Fibroblast of mammary gland (primary cell): ENCODE measurements around the gene NCSTN.
A peak's percentile ranks its signal among the peaks of the same experiment; 100 is the strongest.

ENCODE experiments used
- DNase-seq: peaks from one replicate; pipeline ENCODE4 v3.0.0-alpha.2; 2010; ENCODE audit warnings: low read depth
- H3K4me3 ChIP-seq: 2 replicates; pipeline ENCODE4 v1.5.1; 2011; ENCODE audit warnings: low read depth, mild to moderate bottlenecking, low read length, moderate library complexity; ENCODE audit not compliant: control insufficient read depth
- TF ChIP-seq, protein P1 (sequence below): conservative IDR thresholded peaks from 2 replicates; pipeline ENCODE4 v1.5.1; 2011; ENCODE audit warnings: low read depth, low read length, inconsistent platforms; ENCODE audit not compliant: control insufficient read depth, insufficient read depth

NCSTN gene

DNA sequence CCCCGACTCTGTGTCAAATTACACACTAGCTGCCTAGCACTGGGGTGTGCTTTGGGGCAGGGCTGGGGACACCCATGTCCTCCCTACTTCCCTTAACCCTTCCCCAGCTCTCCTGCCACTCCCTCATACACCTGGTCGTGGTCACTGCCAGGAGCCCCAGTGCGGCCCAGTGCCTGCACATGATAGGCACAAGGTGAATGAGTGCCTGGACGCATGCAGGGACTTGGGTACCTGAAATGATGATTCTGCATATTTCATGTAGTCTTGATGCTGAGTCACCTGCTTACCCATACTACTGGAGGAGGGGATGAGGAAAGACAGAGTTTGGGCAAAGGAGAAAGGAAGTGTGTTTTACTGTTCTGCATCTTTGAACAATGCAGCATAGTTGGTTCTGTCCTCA, 55.6 kb downstream of the NCSTN start:
- H3K4me3 ChIP-seq, result no peak overlapping the region
- DNase-seq, result no peak
- TF ChIP-seq, protein P1, sequence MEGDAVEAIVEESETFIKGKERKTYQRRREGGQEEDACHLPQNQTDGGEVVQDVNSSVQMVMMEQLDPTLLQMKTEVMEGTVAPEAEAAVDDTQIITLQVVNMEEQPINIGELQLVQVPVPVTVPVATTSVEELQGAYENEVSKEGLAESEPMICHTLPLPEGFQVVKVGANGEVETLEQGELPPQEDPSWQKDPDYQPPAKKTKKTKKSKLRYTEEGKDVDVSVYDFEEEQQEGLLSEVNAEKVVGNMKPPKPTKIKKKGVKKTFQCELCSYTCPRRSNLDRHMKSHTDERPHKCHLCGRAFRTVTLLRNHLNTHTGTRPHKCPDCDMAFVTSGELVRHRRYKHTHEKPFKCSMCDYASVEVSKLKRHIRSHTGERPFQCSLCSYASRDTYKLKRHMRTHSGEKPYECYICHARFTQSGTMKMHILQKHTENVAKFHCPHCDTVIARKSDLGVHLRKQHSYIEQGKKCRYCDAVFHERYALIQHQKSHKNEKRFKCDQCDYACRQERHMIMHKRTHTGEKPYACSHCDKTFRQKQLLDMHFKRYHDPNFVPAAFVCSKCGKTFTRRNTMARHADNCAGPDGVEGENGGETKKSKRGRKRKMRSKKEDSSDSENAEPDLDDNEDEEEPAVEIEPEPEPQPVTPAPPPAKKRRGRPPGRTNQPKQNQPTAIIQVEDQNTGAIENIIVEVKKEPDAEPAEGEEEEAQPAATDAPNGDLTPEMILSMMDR, result no peak

DNA sequence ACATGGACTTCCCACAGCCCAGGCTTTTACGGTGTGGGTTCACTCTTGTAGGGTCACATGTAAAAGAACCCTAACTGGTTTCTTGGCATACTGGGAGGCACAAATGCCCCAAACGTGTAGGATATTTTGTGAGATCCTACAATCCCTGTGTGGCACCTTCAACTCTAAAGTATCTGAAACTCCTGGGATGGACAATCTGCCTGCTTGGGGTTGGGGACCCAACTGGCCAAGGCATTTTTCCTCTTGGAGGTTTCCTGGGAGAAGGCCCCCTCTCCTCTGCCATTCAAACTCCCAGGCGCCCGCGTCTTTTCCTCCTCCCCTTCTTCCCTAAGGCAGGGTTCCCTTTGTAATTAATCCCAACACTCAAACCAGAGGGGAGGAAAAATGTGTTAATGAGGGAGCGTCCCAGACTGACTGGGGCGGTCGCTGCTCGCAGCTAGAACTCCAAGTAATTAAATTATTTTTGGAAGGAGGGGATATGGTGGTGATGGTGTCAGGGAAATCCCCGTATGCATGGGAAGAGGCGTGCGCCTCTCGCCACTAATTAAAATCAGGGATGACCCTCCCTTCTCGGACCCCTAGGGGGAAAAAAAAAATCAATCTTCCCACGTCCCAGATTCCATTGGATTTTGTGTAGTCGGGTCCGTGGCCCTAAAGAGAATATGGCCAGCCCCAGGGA, 56.5 kb downstream of the NCSTN start:
- H3K4me3 ChIP-seq, result no peak overlapping the region
- DNase-seq, result no peak
- TF ChIP-seq, protein P1, result no peak

DNA sequence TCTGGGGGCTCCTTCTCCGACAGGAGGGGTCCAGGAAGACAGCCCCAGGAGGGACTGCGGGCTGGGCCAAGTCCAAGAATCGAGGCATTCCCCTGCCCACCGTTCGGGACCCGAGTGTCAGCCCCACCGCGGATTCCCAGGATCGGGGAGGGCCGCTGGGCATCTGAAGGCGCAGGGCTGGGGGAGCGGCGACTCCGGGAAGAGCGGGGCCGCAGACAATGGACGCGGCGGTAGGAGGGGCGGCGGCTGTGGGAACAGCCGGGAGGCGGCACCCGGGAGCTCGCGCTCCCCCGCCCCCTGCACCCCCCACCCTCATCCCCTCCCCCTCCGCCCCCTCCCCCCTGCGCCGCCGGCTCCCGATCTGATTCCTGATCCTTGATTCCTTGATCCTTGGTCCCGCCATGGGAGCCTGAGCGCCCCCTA, 57.1 kb downstream of the NCSTN start, which contains the start of gene VANGL2:
Gene VANGL2 (plus strand): TSS at position 342 of the 423 bp plus-strand sequence. CDS start 15,274 bp downstream, outside the sequence.
- TF ChIP-seq, protein P1, result no peak
- DNase-seq, result peak; percentile 5
- no peak within 1 kb of the TSS for H3K4me3 ChIP-seq

DNA sequence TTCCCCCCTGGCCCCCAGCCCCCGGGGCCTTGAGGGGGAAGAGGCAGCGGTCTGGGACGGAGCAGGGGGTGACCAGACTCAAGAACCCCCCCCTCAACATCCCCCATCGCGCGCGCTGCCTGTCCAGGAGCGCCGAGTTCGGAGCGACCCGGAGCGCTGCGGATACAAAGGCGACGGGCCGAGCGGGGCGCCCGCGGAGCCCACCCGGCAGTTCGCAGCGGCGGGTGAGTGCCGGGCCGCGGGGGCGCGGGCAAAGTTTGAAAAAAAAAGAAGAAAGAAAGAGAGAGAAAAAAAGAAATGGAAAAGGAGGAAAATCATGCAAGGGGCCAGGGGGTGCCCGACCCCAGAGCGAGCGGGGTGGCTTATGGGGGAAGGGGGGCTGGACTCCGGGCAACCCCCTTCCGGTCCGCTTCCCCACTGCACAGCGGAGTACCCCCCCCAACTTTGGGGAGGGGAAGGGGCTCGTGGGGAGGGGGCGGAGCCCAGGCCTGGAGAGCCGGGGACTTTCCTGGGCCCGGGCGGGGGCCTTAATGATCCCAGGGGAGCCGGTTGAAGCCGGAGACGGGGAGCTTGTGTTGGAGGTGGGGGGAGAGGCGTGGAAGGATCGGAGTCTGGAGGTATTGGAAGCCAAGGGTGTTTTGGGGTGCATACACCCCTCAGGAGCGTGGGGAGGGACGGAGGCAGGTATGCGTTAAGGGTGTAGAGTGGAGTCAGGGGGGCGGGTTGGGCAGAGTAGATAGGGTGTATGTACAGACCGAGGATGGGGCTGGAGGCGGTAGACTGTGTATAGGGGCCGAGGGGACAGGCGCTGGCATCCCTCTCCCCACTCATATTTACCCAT, 57.7 kb downstream of the NCSTN start:
- TF ChIP-seq, protein P1, result no peak
- no peak for DNase-seq
- no peak overlapping the region for H3K4me3 ChIP-seq

DNA sequence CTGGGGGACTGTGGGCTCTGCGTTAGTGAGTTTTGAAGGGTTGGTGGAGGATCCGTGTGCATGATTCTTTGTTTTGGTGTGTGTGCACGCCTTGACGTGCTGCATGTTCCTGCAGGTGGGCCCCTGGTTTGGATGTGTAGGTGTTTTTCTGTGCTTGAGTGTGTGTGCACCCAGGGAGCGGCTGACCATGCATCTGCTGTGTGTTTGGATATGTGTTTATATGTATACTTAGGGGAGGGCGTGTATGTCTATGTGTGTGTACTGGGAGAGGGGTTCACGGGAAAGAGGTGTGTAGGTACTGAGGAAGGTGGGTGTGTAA, 58.3 kb downstream of the NCSTN start:
- no peak for DNase-seq
- no peak overlapping the region for H3K4me3 ChIP-seq
- TF ChIP-seq, protein P1, result no peak

DNA sequence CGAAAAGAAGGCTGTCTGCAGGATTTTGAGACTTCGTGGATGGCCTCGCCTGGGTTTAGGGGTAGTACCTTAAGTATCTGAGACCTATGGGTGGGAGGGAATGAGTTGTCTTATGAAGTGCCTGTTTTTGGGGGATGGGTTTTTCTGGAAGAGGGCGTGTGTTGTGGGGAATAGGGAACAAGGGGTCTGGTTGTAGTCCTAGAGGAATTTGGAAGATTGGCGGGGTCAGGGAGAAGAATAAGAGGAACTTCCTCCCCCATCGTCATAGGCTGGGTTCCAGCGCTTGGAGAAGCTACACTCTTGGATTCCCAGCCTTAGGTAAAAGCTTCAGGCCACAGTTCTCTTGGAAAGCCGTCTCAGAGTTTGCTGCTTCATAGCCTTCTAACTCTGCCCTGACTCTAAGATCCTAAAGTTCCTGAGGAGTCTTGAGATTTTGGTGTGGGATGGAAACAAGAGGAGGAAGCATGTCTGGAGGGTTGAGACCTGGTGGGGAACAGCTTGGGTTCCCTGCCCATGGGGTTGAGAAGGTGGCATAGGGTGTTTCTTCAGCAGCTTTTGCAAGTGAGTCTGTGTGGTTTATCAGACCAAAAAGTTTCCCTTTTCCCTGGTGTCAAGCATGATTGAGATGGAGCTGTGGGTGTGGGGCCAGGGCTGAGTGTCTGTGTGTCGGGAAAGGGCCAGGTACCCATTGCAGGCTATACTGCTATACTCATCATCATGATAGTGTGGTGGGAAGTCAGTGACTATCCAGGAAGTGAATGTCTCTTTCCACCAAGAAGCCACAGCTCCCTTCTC, 59.0 kb downstream of the NCSTN start:
- no peak for DNase-seq
- TF ChIP-seq, protein P1, result no peak
- no peak overlapping the region for H3K4me3 ChIP-seq
